NCI-H146 treated with DMSO at 0.1 percent for 48 hours (cell line): Measurements from ENCODE around the gene PHF5A.

ENCODE experiments used
- DNase-seq: peaks from one replicate; lab custom pipeline; 2025; ENCODE audit not compliant: unreplicated experiment; lab: John Stamatoyannopoulos, UW

PHF5A gene, protein sequence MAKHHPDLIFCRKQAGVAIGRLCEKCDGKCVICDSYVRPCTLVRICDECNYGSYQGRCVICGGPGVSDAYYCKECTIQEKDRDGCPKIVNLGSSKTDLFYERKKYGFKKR

DNA sequence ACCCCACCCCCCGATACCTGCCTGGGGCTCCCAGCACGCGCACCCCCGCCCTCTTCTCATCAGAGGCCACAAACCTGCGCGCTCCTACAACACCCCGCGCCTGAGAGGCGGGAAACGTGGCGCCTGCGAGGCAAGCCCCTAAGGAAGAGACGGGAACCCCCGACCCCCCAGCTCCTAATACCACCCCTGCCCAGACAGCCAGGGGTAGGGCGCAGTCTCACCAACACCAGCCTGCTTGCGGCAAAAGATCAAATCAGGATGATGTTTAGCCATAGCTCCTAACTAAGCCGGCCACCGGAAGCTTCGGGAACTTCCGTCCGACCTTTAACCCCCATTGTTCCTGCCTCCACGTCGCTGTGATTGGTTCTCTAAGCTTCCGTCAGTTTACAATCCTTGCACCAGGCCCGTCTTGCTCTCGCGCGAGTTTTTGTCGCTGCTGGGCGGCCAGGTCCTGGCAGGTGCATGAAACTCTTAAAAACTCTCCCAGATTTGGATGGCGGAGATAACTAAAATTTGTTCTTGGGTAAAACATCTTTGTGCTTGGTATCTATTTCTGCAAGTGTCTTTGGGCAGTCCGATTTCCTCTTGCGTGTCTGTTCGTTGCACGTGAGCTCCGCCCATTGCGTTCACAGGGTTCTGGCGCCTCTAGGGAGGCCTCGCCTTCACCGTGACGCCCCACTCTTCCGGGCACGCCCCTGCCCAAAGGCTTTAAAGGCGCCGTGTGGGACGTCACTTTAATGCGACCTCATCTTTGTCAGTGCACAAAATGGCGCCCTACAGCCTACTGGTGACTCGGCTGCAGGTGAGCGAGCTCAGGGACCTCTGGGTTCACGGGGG, at the start of gene PHF5A, which contains the start of gene ACO2:
Gene PHF5A (minus strand): TSS at position 312 of the 837 bp plus-strand sequence. CDS start 39 bp downstream, at position 273.
Gene ACO2 (plus strand): TSS at position 737 of the 837 bp plus-strand sequence. CDS start 30 bp downstream, at position 767.
- peak; percentile 96 for DNase-seq

DNA sequence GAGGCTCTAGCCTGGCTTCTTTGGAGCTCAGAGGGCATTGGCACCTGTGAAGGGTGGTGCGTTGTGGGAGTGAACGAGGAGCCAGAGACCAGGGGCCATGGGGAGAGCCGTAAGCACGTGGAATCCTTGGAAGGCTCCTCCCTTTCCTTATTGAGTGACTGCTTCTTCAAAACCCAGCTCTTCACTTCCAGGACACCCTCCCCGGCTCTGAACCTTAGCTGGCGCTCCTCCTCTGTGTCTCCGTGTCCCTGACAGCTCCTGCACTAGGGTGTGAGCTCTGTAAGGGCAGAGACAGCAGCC, 49.5 kb upstream of the PHF5A start:
- DNase-seq = no peak

DNA sequence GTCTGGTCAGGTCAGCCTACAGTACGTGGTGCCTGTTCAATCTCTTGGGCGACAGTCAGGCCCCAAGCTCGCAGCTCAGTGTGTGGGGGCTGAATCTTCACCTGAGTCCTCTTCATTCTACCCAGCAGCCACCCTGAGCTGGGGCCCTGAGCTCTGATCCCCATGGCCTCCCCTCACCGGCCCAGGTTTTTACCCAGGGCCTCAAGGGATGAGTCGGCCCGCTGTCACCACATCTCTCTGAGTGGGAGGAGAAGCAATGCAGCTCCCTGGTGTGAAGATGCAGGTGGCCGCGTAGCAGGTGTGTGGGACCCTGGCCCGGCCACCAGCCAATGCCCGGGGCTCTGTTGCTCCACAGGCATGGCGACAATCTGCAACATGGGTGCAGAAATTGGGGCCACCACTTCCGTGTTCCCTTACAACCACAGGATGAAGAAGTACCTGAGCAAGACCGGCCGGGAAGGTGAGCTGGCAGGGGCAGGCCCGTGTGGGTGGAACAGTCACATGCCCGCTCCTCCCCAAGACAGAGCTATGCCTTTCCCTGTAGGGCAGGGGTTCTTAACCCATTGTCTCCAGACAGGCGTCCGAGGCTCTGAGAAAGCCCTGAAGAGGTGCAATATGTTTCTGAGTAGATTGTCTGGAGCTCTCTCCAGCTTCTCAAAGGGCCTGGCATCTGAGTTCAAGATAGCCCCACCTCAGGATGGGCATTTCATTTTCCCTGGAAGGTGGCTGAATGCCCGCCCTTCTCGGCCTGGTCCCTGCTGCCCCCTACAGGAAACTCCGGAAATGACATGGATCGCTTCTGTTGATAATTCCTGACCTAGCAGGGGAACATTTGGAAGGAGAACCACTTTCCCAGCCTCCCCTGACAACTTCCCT, 48.9 kb upstream of the PHF5A start:
- DNase-seq = no peak

DNA sequence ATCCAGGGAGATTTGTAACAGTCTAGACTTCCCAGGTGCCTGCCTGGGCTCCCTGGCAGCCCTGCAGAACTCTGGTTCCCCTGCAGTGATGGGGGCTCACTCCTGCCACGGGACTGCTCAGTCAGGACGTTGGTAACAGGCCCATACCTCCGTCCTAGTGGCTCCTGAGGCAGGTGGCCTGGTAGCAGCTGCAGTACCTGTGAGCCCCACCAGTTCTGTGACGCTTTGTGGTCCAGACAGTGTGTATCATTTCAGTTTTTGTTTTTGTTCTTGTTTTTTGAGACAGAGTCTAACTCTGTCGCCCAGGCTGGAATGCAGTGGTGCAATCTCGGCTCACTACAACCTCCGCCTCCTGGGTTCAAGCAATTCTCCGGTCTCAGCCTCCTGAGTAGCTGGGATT, 48.0 kb upstream of the PHF5A start:
- no peak for DNase-seq

DNA sequence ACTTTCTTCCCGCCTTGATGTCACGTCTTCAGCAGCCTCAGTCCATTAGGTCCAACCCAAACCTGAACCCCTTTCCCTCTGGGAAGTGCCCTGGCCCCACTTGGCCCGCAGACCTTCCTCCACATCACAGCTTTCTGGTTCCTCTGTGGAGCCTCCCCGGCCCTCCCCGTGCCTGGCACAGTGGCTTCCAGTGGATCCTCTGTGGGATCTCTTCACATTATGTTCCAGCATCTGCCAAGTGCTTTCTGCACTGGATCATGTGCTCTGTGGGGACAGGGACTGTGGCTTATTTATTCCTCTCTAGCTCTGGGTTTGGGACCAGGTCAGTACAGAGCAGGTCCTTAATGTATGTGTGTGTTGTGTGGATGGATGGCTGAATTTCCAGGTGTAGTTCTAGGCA, 44.9 kb upstream of the PHF5A start:
- DNase-seq = no peak

DNA sequence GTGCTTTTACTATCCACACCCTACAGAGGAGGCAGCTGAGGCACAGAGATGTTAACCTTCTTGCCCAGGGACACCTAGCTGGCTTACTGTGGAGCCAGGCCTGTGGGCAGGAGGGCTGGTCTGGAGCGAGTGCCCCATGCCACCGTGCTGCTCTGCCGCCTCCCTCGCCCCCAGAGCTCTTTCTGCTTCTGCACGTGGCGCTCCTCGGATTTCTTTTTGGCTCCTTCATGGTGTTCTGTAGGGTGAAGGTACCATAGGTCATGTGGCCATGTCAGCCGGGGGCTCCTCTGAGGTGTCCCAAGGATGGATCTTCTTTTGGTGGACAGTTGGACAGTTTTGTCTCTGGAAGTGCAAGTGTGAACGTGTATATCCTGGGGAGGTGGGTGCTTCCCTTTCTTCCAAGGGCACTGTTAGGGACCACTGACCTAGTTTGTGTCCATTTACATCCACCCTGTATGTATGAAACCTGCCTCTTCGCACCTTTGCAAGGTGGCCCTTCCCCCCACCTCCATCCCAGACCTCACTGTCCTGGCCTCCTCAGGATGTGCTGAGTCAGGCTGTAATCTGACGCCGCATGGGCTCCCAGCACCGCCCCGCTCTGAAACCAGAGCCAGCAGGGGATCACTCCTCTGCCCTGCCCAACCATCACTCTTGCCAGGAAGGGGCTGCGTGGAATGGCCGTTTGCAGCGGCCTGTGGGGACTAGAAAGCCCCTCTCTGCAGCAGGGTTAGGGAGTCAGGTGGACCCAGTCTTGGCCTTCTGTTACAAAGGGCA, 44.1 kb upstream of the PHF5A start:
- no peak for DNase-seq

DNA sequence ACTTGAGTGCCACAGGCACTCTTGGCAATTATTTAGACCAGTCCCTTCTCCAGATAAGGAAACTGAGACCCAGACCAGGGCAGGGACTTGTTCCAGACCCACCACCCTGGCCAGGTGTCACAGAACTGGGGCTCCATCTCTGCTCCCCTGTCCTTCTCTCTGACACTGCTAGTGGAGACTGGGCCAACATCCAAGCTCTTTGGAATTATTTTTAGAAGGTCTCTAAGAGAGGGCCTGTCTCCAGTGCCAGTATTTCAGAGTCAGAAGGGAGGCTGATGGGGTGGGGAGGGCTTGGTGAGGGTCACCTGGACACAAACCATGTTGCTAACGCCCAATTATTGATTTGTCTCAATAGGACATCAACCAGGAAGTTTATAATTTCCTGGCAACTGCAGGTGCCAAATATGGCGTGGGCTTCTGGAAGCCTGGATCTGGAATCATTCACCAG, 43.1 kb upstream of the PHF5A start:
- no peak for DNase-seq

DNA sequence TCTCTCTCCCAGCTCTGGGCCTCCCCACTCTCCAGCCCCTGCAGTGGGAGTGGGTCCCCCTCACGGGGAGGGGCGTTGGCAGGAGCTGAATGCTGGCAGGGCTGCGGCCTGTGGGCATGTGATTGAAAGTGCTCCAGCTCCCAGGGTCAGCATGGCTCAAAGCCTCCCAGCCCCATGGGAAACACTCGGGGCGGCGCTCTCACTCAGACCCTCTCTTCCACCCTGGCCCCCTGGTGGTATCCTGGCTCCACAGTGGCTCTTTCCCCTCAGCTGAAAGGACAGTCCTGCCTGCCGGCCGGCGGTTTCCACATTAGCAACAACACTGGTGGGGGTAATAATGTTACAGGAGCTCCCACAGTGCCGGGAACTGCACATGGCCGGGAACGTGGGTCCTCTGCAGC, 40.3 kb upstream of the PHF5A start:
- no peak for DNase-seq

DNA sequence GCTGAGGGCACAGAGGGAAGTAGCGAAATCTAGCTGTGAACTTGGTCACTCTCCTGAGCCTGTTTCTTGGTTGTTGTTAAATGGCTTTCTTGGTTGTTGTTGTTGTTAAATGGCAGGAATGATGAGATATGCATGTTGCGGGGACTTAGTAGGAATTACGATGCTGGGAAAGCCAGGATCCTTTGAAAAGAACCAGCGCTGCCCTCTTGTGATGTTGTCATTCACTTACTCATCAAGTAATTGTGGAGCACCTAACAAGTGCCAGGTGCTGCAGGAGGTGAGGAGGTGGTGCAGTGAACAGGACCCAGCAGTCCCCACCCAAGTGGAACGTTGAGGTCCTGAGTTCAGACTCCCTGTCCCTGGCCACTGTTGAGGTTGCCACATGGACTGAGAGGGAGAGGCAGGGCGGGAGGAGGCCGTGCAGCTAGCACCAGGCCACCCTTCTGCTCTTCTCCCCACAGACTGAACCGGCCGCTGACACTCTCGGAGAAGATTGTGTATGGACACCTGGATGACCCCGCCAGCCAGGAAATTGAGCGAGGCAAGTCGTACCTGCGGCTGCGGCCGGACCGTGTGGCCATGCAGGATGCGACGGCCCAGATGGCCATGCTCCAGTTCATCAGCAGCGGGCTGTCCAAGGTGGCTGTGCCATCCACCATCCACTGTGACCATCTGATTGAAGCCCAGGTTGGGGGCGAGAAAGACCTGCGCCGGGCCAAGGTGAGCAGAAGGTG, 39.0 kb upstream of the PHF5A start:
- no peak for DNase-seq

DNA sequence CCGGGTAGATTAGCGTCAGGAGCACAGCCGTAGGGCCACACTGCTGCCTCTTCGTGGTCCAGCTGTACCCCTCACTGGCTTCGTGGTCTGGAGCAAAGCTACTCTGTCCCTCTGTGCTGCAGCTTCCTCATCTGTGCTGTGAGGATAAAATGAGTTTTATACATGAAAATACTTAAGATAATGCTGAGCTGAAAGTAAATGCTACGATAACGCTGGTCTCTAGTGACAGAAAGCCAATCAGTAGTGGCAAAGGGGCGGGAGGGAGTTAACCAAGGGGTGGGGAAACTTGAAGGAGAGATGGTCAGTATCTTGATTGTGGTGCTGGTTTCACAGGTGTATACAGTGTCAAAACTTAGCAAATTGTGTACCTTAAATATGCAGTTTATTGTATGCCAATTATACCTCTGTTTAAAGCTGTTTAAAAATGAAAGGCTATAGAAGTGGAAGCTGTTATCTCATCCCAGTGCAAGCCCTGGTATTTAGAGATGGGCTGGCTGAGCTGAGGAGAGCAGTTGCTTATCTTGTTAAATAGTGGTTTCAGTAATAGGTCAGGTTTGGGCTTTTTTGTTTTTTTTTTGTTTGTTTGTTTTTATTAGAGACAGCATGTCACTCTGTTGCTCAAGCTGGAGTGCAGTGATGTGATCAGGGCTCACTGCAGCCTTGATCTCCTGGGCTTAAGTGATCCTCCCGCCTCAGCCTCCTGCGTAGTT, 37.2 kb upstream of the PHF5A start:
- no peak for DNase-seq

DNA sequence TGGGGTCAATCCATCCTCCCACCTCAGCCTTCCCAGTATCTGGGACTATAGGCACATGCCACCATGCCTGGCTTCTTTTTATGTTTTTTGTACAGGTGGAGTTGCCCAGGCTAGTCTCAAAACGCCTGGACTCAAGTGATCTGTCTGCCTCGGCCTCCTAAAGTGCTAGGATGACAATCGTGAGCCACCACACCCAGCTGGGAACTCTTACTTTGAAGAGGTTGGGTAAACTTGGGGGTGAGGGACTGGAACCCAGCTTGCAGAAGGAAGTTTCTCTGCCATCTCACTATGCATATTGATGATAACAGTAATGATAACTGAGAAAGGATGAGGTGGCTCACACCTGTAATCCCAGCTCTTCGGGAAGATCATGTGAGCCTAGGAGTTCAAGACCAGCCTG, 36.3 kb upstream of the PHF5A start:
- no peak for DNase-seq

DNA sequence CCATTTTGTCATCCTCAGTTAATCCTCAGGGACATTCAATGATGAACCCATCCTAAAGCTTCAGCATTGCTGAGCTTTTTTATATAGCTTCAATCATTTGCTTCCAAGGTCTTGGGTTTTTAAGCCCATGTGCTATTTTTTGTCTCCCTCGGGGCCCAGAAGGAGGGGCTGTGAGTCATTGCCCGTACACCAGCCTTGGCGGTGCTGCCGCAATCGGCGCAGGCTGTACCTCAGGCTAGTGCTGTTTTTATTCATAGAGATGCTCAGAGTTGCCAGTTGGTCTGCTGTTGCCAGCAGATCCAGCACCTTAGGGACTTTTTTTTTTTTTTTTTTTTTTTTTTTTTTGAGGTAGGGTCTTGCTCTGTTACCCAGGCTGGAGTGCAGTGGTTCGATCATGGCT, 35.9 kb upstream of the PHF5A start:
- DNase-seq = no peak

DNA sequence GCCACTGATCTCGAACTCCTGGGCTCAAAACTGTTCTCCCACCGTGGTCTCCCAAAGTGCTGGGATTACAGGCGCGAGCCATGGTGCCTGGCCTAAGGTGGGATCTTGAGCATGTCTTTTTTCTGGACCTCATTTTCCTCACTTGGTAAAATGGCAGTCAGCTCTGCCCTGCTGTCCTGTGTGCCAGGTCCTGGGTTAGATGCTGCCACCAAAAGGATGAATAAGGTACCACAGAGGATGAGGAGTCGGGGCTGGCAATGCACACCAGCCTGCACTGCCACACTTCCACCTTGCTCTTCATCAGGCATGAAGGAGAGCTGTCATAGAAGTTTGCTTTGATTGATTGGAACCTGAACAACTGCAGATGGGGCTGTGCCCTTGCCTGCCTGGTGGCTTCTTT, 32.7 kb upstream of the PHF5A start:
- DNase-seq = no peak

DNA sequence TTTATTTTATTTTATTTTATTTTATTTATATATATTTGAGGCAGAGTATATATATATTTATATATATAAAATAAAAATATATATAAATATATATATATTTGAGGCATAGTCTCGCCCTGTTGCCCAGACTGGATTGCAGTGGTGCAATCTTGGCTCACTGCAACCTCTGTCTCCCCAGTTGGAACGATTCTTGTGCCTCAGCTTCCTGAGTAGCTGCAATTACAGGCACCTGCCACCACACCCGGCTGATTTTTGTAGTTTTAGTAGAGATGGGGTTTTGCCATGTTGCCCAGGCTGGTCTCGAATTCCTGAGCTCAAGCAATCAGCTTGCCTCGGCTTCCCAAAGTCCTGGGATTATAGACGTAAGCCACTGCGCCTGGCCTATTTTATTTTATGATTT, 31.8 kb upstream of the PHF5A start:
- DNase-seq = no peak

DNA sequence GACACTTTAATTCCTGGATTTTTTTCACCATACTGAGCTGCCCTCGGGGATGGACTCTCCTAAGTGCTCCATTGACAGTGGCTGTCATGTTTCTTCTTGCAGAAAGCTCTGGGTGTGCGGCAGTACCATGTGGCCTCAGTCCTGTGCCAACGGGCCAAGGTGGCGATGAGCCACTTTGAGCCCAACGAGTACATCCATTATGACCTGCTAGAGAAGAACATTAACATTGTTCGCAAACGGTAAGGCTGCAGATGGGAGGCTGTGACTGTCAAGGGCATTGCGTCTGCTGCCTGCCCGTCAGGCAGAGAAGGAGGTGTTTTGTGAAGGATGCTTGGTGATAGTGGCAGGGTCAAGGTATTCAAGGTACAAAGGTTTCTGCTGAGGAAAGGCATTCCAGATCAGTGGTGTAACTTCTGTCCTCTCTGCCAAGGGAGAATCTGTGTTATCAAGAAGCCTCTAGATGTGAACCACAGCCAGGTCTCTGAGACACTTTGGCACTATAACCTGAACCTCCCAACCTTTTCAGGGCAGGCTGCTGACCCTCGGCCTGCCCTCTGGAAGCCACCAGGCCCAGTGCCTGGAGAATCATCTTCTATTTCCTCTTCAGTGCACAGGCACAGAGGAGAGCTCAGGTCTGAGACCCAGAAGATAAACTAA, 31.3 kb upstream of the PHF5A start:
- no peak for DNase-seq

DNA sequence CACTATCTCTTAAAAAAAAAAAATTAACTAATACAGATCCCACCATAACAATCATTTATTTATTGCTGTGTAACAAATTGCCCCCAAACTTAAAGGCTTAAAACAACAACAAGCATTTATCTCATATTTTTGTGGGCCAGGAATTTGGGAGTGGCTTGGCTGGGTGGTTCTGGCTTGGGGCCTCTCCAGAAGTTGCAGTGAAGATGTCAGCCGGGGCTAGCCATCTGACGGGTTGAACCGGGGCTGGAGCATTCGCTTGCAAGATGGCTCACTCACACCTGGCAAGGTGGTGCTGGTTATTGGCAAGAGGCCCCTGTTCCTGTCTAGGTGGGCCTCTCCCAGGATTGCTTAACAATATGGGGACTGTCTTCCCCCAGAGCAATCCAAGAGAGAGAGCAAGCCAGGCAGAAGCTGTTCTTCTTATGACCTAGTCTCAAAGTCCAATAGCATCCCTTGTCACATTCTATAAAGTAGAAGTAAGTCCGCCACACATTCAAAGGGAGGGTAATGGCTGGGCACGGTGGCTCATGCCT, 29.9 kb upstream of the PHF5A start:
- no peak for DNase-seq

DNA sequence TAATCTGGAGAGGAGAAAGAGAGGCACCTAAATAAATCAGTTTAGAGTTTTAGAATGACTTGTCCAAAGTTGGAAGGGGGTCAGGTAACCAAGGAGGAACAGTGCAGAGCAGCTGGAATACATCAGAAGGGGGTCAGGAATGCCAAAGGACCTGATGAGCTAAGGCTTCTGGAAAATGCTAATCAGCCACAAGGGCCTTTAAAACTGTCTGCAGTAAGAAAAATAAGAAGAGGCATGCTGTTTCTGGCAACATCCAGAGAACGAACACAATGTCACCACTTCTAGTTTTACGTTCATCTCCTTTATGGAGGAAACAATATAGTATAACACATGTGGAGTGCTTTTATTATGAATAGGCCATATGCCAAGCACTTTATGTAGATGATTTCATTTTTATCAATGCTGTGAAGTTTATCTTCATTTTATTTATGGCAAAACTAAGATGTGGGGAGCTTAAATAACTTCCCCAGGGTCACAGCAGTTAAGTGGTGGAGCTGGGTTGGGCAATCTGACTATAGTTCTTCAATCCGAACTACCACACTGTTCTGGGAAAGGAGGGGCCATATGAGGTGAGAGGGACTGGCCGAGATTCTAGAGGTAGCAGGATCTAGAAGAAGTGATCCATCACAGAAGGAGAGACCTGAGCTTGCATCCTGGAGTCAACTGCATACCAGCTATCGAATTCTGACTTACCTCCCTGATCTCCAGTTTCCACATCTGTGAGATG, 23.0 kb upstream of the PHF5A start:
- no peak for DNase-seq

DNA sequence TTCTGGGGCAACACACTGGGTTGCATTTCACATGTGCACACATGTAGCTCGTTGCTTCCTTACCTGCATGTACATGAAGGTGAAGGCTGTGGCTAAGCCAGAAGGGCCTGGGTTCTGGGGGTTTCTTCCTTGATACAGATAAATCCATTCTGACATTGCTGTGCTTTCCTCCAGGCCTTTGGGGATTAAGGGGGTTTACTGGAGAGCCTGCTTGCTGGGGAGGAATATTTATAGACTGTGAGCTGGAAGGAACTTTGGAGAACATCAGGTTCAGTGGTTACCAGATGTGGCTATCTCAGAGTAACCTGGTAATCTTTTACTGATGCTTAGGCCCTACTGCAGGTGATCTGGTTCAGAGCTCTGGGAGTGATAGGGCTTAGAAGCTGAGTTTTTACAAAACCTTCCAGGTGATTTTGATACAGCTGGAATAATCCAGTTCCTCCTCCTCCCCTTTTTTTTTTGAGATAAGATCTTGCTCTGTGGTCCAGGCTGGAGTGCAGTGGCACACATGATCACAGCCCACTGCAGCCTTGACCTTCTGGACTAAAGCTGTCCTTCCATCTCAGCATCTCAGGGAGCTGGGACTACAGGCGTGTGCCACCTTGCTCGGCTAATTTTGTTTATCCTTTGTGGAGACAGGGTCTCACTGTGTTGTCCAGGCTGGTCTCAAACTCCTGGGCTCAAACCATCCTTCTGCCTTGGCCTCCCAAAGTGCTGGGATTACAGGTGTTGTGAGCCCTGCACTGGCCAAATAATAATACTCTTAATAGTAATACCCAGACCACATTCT, 20.3 kb upstream of the PHF5A start:
- DNase-seq = no peak
